Activated T-cell treated with anti-CD3 and anti-CD28 coated beads for 4 hours (primary cell): ENCODE data around the gene SKA3.
"Not testable (repeated sequence)": the region's sequence is repeated elsewhere in the genome, so short reads cannot be mapped to it uniquely, and the experiment has no call there.

Source experiments
- DNase-seq: peaks from one replicate; pipeline ENCODE4 v3.0.0-alpha.2; 2020

The SKA3 gene

GRCh38 chr13:21165606-21166005, 10.7 kb downstream of the SKA3 start:
- DNase-seq, result not testable (repeated sequence)

DNA sequence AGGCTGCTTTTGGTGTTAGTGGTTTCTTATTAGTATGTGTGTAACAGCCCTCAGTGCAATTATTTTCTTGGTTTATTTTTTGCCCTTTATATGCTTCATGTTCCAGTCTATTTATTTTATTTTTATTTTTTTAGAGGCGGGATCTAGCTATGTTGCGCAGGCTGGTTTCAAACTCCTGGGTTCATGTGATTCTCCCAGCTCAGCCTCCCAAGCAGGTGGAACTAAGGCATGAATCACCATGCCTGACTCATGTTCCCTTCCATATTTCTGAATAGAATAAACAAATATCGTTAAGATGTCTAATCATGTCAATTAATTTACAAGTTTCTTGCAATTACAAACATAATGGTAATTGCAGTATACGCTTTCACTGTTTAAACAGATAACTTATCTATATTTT, 11.7 kb downstream of the SKA3 start:
- DNase-seq, result no peak

- DNase-seq, result no peak
Measured at GRCh38 chr13:21152251-21152899, 24.0 kb downstream of the SKA3 start.

DNA sequence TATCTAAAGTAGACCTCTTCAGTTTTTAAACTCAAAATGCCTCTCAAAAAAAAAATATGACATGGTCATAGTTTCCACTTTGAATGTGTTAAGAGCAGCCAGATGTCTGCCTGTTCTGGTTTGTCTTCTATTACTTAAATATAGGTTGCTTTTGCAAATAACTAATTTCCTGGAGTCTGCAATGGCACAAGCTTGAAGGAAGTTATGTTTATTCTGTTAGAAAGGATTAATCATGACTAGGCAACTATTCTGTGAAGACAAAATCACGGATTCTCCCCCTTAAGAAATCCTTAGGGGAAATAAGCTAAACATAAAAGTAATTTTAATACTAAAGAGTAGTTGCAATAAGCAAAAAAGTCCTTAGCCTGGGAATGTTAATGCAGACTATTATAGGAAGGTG, 26.3 kb downstream of the SKA3 start:
- DNase-seq, result no peak

- DNase-seq, result no peak
Measured at GRCh38 chr13:21149568-21149967, 26.8 kb downstream of the SKA3 start.

- no peak for DNase-seq
Measured at GRCh38 chr13:21148557-21149258, 27.6 kb downstream of the SKA3 start.

GRCh38 chr13:21147827-21148226, 28.5 kb downstream of the SKA3 start:
- DNase-seq, result no peak

- DNase-seq, result no peak
Measured at GRCh38 chr13:21142766-21143165, 33.6 kb downstream of the SKA3 start.

- no peak for DNase-seq
Measured at GRCh38 chr13:21139374-21139773, 37.0 kb downstream of the SKA3 start.

DNA sequence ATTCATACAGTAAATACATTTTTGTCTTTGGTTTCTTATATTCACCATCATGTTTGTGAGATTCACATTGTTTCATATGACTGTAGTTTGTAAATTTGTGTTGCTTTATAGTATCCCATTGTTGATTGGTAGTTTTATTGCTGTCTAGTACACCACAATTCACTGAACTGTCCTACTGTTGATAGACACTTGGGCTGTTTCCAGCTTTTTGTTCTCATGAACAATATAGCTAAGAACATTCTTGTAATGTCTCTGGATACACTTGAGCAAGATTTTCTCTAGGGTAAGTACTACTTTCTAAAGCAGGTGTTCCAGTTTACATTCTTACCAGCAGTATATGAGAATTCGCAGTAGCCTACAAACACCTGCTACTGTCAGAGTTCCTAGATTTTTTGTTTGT, 37.8 kb downstream of the SKA3 start:
- no peak for DNase-seq

- DNase-seq, result no peak
Measured at GRCh38 chr13:21137696-21138095, 38.7 kb downstream of the SKA3 start.

GRCh38 chr13:21135833-21136232, 40.5 kb downstream of the SKA3 start:
- DNase-seq, result not testable (repeated sequence)

GRCh38 chr13:21134475-21134874, 41.9 kb downstream of the SKA3 start:
- no peak for DNase-seq

DNA sequence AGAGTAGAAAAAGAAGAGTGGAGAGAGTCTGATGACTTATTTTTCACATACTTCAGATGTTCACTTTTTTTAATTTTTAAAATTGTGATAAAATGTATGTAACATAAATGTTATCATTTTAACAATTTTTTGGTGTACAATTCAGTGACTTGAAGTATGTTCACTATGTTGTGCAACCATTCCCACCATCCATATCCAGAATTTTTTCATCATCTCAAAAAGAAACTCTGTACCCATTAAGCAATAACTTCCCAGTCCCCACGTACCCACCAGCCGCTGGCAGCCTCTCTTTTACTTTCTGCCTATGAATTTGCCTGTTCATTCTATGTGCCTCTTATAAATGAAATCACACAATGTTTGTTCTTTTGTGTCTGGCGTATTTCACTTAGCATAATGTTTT, 43.3 kb downstream of the SKA3 start:
- DNase-seq, result no peak

DNA sequence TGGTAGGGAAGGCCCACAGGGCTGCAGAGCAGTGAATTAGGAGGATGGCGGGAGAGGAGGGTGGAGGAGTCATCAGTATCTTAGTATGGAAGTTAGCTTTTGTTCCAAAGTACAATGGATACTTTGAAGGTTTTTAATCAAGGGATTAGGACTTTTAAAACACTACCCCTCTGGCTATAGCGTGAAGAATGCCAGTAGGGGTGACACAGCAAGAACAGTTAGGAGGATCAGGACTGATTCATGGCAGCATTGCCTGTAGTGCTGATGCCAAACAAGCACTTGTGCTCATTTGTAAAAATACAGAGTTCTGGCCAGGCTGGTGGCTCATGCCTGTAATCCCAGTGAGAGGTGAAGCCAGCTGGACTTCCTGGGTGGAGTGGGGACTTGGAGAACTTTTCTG, 46.2 kb downstream of the SKA3 start:
- no peak for DNase-seq

DNA sequence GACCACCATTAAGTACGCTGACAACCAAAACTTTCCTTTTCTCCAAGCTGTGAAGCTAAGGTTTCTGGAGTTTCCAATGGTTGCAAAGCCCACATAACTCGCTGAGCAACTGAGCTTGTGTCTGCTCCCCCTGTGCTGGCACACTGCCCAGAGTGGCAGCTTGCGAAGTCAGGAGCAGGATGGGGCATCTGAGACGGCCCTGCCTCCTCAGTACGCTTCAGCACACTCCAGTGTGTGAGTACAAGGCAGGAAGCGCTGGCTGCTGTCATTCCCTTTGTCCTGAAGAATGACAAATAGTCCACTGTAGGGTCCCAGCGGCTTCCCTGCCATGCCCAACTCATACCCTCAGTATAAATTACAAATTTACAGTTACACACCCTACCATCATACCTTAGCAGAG, 51.5 kb downstream of the SKA3 start:
- no peak for DNase-seq

GRCh38 chr13:21123956-21124355, 52.4 kb downstream of the SKA3 start:
- no peak for DNase-seq

DNA sequence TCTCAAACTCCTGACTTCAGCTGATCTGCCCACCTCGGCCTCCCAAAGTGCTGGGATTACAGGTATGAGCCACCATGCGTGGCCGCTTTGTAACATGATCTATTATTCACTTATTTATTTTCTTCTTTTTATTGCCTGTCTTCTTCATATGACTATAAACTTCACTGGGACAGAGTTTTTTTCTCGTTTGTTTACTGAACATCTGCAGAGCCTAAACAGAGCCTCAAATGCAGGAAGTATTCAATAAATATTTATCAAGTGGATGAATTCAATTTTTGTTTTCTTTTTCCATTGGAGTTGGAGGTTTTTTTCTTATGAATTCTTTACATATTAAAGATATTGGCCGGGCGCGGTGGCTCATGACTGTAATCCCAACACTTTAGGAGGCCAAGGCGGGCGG, 54.7 kb downstream of the SKA3 start:
- DNase-seq, result no peak

- DNase-seq, result no peak
Measured at GRCh38 chr13:21120191-21120590, 56.2 kb downstream of the SKA3 start.

DNA sequence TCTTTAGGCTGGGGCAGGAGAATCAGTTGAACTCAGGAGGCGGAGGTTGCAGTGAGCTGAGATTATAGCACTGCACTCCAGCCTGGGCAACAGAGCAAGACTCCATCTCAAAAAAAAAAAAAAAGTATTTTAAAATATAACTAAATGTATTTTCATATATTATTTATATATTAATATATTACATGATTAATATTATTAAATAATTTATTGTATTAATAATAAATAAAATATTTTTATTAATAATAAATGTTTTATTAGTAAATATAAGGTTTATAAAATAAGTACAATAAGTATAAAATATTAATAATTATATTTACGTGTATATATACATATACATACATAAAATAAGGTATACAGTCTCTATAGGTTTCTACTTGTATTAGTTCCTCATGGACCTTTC, 56.8 kb downstream of the SKA3 start:
- no peak for DNase-seq

- DNase-seq, result no peak
Measured at GRCh38 chr13:21118180-21118579, 58.2 kb downstream of the SKA3 start.

- no peak for DNase-seq
Measured at GRCh38 chr13:21117104-21117809, 59.1 kb downstream of the SKA3 start.

GRCh38 chr13:21116141-21116540, 60.2 kb downstream of the SKA3 start:
- no peak for DNase-seq

- no peak for DNase-seq
Measured at GRCh38 chr13:21115231-21115630, 61.1 kb downstream of the SKA3 start.
